DOHH2 (cell line): Measurements from ENCODE around the gene INO80.

Experiments
- H3F3A ChIP-seq: fragments of 200-600 bp; sonication (generic), shearing (Covaris generic); 2 replicates; pipeline ENCODE4 v1.6.0; 2016; ENCODE audit warnings: antibody characterized with exemption, mild to moderate bottlenecking; ENCODE audit not compliant: control insufficient read depth, insufficient read depth
- H3K27ac ChIP-seq: fragments of 200-600 bp; sonication (generic); 2 replicates; pipeline ENCODE4 v1.5.1; 2014; ENCODE audit warnings: low read depth, mild to moderate bottlenecking, low read length, moderate library complexity
- H3K27me3 ChIP-seq: fragments of 200-600 bp; sonication (generic); 2 replicates; pipeline ENCODE4 v1.6.1; 2014; ENCODE audit warnings: mild to moderate bottlenecking, low read length, mixed read lengths; ENCODE audit not compliant: control insufficient read depth
- H3K36me3 ChIP-seq: fragments of 200-600 bp; sonication (generic); 2 replicates; pipeline ENCODE4 v1.6.1; 2014; ENCODE audit warnings: mild to moderate bottlenecking, low read length, moderate library complexity, mixed read lengths; ENCODE audit not compliant: control insufficient read depth
- H3K4me1 ChIP-seq: fragments of 200-600 bp; sonication (generic); 2 replicates; pipeline ENCODE4 v1.6.1; 2014; ENCODE audit warnings: mild to moderate bottlenecking, low read length, mixed read lengths; ENCODE audit not compliant: control insufficient read depth
- H3K4me2 ChIP-seq: fragments of 200-600 bp; sonication (generic); 2 replicates; pipeline ENCODE4 v1.6.0; 2014; ENCODE audit warnings: mild to moderate bottlenecking, low read length, moderate library complexity
- H3K4me3 ChIP-seq: fragments of 200-600 bp; sonication (generic); 2 replicates; pipeline ENCODE4 v1.5.1; 2014; ENCODE audit warnings: mild to moderate bottlenecking, low read length, mixed read lengths
- H3K79me2 ChIP-seq: fragments of 200-600 bp; sonication (generic); 2 replicates; pipeline ENCODE4 v1.6.1; 2014; ENCODE audit warnings: mild to moderate bottlenecking, low read length, mixed read lengths; ENCODE audit not compliant: control insufficient read depth
- H3K9me2 ChIP-seq: fragments of 200-600 bp; sonication (generic); replicated peaks from 2 replicates; pipeline ENCODE4 v1.6.1; 2014; ENCODE audit warnings: mild to moderate bottlenecking, low read length, mixed read lengths; ENCODE audit not compliant: control insufficient read depth
- H3K9me3 ChIP-seq: fragments of 200-600 bp; sonication (generic); 2 replicates; pipeline ENCODE4 v1.6.1; 2014; ENCODE audit warnings: antibody characterized with exemption, low read length, mixed read lengths; ENCODE audit not compliant: control insufficient read depth, insufficient read depth
- H4K20me1 ChIP-seq: fragments of 200-600 bp; sonication (generic); 2 replicates; pipeline ENCODE4 v1.6.0; 2014; ENCODE audit warnings: low read depth, mild to moderate bottlenecking, antibody characterized with exemption, low read length, moderate library complexity; ENCODE audit not compliant: control insufficient read depth, insufficient read depth
- EZH2phosphoT487 ChIP-seq: fragments of 200-600 bp; sonication (generic); IDR thresholded peaks from 2 replicates; pipeline ENCODE4 v1.6.1; 2017; ENCODE audit warnings: borderline replicate concordance, mild to moderate bottlenecking, antibody characterized with exemption, low read length, moderate library complexity, mixed read lengths
- TF ChIP-seq, protein P1 (sequence below): fragments of 200-600 bp; sonication (generic); IDR thresholded peaks from one replicate; pipeline ENCODE4 v1.5.1; 2014; ENCODE audit warnings: antibody characterized with exemption, mild to moderate bottlenecking, low read depth, low read length; ENCODE audit not compliant: poor library complexity, severe bottlenecking

Gene INO80

DNA sequence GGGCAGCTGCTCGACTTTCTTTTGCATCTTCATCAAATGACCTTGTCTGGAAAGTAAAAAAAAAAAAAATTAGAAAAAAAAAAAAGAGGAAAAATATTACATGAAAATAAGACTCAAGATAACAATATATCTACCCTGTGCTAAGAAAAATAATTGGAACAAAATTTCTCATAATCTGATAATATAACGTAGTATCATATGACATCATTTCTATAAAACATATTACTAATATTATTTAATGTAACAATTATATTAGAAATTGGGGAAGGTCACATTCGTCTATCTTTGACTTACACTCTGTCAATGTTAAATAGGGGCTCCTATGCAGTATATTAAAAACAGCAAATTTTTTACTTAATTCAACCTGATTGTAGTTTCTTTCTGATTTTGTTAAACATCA is 44.1 kb downstream of the INO80 start:
- no peaks in the 10 kb centered on the region for H3K9me2 ChIP-seq
- no peaks in the 10 kb centered on the region for H3K4me1 ChIP-seq
- no peak overlapping the region for H3K4me3 ChIP-seq
- no peaks in the 10 kb centered on the region for H3K79me2 ChIP-seq
- no peaks in the 10 kb centered on the region for H4K20me1 ChIP-seq
- TF ChIP-seq, protein P1, sequence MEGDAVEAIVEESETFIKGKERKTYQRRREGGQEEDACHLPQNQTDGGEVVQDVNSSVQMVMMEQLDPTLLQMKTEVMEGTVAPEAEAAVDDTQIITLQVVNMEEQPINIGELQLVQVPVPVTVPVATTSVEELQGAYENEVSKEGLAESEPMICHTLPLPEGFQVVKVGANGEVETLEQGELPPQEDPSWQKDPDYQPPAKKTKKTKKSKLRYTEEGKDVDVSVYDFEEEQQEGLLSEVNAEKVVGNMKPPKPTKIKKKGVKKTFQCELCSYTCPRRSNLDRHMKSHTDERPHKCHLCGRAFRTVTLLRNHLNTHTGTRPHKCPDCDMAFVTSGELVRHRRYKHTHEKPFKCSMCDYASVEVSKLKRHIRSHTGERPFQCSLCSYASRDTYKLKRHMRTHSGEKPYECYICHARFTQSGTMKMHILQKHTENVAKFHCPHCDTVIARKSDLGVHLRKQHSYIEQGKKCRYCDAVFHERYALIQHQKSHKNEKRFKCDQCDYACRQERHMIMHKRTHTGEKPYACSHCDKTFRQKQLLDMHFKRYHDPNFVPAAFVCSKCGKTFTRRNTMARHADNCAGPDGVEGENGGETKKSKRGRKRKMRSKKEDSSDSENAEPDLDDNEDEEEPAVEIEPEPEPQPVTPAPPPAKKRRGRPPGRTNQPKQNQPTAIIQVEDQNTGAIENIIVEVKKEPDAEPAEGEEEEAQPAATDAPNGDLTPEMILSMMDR, result no peak
- TF ChIP-seq EZH2phosphoT487, result no peak
- H3F3A ChIP-seq, result no peaks in the 10 kb centered on the region; the same call in 1 of the 2 replicates
- H3K36me3 ChIP-seq, result peaks cover 79% of the 10 kb centered on the region
- H3K27me3 ChIP-seq, result no peaks in the 10 kb centered on the region
- no peak overlapping the region for H3K4me2 ChIP-seq
- no peak overlapping the region for H3K27ac ChIP-seq
- no peaks in the 10 kb centered on the region for H3K9me3 ChIP-seq

DNA sequence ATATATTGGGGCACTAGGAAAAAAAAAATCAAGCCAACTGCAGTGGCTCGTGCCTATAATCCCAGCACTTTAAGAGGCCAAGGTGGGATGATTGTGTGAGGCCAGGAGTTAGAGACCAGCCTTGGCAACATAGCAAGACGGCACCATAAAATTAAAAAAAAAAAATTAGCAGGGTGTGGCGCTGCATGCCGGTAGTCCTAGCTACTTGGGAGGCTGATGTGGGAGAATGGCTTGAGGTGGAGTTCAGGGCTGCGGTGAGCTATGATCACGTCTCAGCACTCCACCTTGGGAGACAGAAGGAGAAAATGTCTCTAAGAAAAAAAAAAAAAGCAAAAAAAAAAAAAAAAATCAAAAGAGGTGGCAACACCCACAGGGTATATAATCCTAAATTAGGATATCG is 49.6 kb downstream of the INO80 start:
- Histone ChIP-seq H3K4me1 (no peaks in the 10 kb centered on the region), H3K79me2 (no peaks in the 10 kb centered on the region), H3K27ac (no peak overlapping the region), H3K36me3 (peaks cover 79% of the 10 kb centered on the region), H4K20me1 (no peaks in the 10 kb centered on the region), H3K4me3 (no peak overlapping the region), H3K4me2 (no peak overlapping the region), H3F3A (no peaks in the 10 kb centered on the region), H3K27me3 (no peaks in the 10 kb centered on the region), H3K9me3 (0 out of 2 replicates have a peak, but pooled peaks cover 5% of the 10 kb centered on the region), H3K9me2 (no peaks in the 10 kb centered on the region)
- TF ChIP-seq EZH2phosphoT487, result no peak
- TF ChIP-seq, protein P1, result no peak

DNA sequence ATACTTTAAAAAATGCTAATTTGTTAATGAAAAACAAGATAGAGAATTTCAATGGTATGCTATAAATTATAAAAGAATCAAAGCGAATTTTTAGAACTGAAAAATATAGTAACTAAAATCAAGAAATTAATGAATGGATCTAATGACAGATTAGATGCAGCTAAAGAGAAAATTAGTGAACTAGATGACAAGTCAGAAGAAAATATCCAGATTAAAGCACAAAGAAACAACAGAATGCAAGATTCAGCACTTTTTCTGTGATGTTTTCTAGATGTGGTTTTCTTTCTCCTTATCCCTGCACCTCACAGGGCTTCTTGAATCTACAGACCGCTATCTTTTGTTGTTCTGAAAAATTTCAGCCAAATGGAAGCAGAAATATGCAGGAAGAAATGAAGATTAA is 54.4 kb downstream of the INO80 start:
- Histone ChIP-seq H3K79me2 (no peaks in the 10 kb centered on the region), H3K36me3 (peaks cover 74% of the 10 kb centered on the region), H3K9me3 (0 out of 2 replicates have a peak, but pooled peaks cover 5% of the 10 kb centered on the region), H3K27me3 (no peaks in the 10 kb centered on the region), H3K4me1 (no peaks in the 10 kb centered on the region), H3K9me2 (no peaks in the 10 kb centered on the region), H3K27ac (no peak overlapping the region), H3F3A (no peaks in the 10 kb centered on the region), H3K4me2 (no peak overlapping the region), H3K4me3 (no peak overlapping the region), H4K20me1 (no peaks in the 10 kb centered on the region)
- TF ChIP-seq EZH2phosphoT487, result no peak
- TF ChIP-seq, protein P1, result no peak

DNA sequence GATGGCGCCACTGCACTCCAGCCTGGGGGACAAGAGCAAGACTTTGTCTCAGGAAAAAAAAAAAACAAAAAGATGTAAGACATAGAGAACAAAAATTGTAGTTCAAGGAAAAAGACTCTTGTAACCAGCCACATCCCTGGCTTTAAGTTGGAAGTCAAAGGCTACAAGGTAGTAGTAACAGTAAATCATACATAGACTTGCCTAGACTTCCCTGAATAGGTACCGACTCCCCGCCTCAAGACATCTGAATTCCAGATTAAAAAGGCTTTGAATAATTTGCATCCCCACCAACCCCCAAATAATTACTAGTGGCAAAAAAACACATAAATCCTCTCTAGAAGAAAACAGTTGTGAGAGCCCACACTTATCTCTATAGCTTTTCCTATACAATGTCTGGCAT is 55.6 kb downstream of the INO80 start:
- no peak overlapping the region for H3K4me3 ChIP-seq
- no peak overlapping the region for H3K27ac ChIP-seq
- peaks cover 76% of the 10 kb centered on the region for H3K36me3 ChIP-seq
- H3K4me2 ChIP-seq, result no peak overlapping the region
- H3K9me3 ChIP-seq, result 0 out of 2 replicates have a peak, but pooled peaks cover 5% of the 10 kb centered on the region
- no peaks in the 10 kb centered on the region for H3K79me2 ChIP-seq
- TF ChIP-seq EZH2phosphoT487, result no peak
- TF ChIP-seq, protein P1, result no peak
- no peaks in the 10 kb centered on the region for H3K27me3 ChIP-seq
- H3K9me2 ChIP-seq, result no peaks in the 10 kb centered on the region
- H3F3A ChIP-seq, result no peaks in the 10 kb centered on the region
- H3K4me1 ChIP-seq, result no peaks in the 10 kb centered on the region
- no peaks in the 10 kb centered on the region for H4K20me1 ChIP-seq
